ENCODE measurements around the gene AGPAT2. TPM values are rescaled to one million over a fixed set of nuclear protein-coding genes. Genes with fewer than 3 reads are reported as not detected.
A peak's percentile ranks its signal among the peaks of the same experiment; 100 is the strongest.

The AGPAT2 gene
- total RNA-seq, 2 donors from 2014 or later, result 154 TPM

GRCh38 chr9:136626740-136627642 is 60.3 kb downstream of the AGPAT2 start:
- intact Hi-C loops (cut with DNase I), result loop anchor here (10.0 kb wide), 2 partner anchors 52 to 82 kb away; partner anchors contain the start of gene NOTCH1 (in 1 of the 2)
- DNase-seq, result no peak
- no peak for ATAC-seq

DNA sequence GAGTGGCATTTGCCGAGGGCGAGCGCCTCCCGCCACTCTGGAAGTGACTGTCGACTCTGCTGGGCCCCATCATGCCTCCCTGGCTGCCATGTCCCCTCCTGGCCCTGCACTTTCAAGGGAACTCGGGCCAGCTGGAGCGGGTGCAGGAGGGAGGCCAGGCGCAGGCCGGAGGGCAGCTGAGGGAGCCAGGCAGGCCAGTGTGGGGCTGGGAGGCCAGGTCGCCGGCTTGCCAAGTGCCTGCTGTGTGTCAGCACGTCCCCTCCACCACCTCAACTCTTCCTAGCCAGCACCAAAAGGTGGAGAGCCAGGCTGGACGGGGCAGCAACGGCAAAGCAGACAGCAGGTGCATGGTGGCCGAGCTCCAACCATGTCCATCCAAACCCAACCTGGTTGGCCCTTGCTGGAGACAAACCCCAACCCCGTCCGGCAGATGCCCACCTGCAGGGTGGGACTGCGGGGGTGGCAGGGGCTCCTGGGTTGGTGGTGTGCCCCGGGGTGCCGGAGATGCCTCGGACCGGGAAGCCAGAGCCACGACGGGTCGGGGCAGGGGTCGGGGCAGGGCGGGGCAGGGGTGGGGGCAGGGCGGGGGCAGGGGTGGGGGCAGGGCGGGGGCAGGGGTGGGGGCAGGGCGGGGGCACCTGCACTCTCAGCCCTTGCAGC is 61.1 kb downstream of the AGPAT2 start:
- intact Hi-C loops (cut with DNase I), result loop anchor here (10.0 kb wide), 2 partner anchors 51 to 81 kb away; partner anchors contain the start of gene NOTCH1 (in 1 of the 2)
- ATAC-seq, result peak; percentile 2 to 23
- DNase-seq, result peak; percentile 27

DNA sequence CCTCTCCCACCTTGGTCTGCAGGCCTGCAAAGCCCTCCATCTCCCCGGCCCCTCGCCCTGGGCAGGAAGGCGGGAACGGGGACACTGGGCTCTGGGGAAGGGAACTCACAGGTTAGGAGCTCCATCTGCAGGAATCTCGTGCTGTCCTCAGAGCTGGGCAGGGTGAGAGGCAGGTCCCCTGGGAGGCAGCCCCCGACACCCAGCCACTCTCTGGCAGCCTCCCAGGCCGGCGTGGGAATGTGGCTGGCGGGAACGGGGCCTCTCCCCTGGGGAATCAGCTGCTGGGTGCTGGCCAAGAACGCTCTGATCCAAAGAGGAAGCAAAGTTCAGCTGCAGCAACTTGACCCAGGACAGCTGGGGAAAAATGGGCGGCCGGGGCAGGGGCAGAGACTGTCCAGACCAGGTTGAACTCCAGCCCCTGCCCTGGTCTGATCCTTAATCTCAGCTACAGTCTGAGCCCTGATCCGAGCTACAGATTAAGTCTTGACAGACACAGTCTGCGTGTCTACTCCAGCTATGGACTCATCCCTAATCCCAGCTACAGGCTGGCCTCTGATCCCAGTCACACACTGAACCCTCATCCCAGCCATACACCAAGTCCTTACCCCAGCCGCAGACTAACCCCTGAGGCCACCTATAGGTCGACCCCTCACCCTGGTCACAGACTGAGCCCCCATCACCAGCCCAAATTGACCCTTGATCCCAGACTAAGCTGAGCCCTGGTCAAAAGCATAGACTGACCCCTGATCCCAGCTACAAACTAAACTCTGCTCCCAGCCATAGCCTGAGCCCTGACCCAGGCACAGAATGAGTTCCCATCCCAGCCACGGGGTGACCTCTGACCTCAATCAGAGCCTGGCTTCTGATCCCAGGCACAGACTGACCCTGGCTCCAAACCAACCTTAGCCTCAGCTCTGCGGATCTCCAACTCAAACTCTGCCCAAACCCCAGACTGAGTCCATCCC is 61.9 kb downstream of the AGPAT2 start:
- intact Hi-C loops (cut with DNase I), result loop anchor here (1.0 to 10.0 kb wide), 3 partner anchors 51 to 137 kb away; partner anchors contain the start of gene NOTCH1 (in 1 of the 2)
- ATAC-seq (peak; percentile 72 to 83), DNase-seq (peak; percentile 88)

DNA sequence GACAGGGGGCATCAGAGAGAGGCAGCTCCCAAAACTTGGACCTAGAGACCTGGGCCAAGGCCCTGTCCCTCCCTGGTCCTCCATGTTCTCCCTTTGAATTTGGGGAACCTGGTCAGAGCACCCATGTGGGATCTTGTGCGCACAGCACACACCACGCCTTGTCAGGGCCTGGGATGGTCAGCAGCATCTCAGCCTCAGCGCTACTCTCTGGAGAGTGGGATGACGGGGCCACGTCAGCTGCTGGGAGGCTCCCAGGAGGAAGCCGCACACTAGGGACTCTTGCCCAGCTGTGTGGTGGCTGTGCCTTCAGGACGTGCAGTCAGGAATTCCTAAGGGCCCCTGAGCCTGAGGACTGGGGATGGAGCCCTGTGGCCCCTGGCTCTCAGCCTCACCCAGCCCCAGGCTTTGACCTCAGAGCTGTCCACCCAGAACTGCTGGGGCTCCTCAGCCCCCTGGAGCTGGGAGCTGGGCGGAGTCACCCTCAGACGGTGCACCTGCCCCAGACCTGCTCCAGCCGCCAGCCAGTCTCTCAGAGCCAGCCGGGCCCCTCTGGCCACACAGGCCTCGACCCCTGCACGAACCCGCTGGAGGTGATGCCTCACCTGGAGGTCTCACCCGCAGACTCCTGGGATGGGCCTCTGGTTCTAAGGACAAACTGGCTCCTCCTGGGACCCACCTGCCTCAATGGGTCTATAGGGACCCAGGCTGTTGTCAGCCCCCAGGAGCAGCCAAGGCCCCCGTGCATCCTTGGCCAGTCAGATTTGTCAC is 62.9 kb downstream of the AGPAT2 start:
- intact Hi-C loops (cut with DNase I), result loop anchor here (10.0 kb wide), 2 partner anchors 50 to 80 kb away; partner anchors contain the start of gene NOTCH1 (in 1 of the 2)
- ATAC-seq (no peak), DNase-seq (peak; percentile 27)

DNA sequence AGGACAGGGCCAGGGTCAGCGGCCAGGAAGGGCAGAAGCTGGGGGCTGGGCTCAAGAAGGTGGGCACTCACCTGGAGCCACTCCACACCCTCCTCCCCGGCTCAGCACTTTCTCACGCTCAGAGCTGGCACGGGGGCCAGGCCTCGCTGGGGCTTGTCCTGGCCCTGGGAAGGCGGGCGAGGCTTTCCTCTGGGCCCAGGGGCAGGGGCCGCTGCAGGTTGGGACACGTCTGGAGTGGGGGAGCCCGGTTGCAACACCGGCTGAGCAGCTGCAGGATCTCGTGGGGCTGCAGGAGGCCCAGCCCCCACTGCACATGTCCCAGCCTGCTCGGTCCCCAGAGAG is 63.4 kb downstream of the AGPAT2 start:
- peak; percentile 26 for DNase-seq
- intact Hi-C loops (cut with DNase I), result loop anchor here (10.0 kb wide), 2 partner anchors 49 to 79 kb away; partner anchors contain the start of gene NOTCH1 (in 1 of the 2)
- no peak for ATAC-seq

Small RNA genes within 50 kb of the gene (microRNA-seq; reads per million reads assigned to microRNA genes)
- gene MIR126, result 210,002 to 218,916 reads per million in 2 donors

Other genes starting within 250 kb of the AGPAT2 start
- gene INPP5E, start 247.6 kb downstream of the AGPAT2 start, total RNA-seq, result 10 to 100 TPM in 1 of 2 donors, 1 to 10 TPM in 1; 9.5 to 10.1 TPM
- 10 to 100 TPM; 27.4 to 40.8 TPM for gene SEC16A, start 204.4 kb downstream of the AGPAT2 start, total RNA-seq
- 10 to 100 TPM; 22.7 to 36.0 TPM for gene NOTCH1, start 141.4 kb downstream of the AGPAT2 start, total RNA-seq
- gene EGFL7, start 24.5 kb downstream of the AGPAT2 start, total RNA-seq, result 100 to 1,000 TPM in 1 of 2 donors, 10 to 100 TPM in 1; 86.6 to 138 TPM
- 10 to 100 TPM; 23.2 to 35.2 TPM for gene DIPK1B, start 25.1 kb upstream of the AGPAT2 start, total RNA-seq
- gene LCN10, start 55.5 kb upstream of the AGPAT2 start, total RNA-seq, result 10 to 100 TPM in 1 of 2 donors, 1 to 10 TPM in 1; 9.3 to 20.1 TPM
- 10 to 100 TPM; 18.2 to 51.8 TPM for gene LCN6, start 61.1 kb upstream of the AGPAT2 start, total RNA-seq
- not detected for gene LCN8, start 70.8 kb upstream of the AGPAT2 start, total RNA-seq
- gene LCN15, start 77.1 kb upstream of the AGPAT2 start, total RNA-seq, result 1 to 10 TPM in 1 of 2 donors, under 1 TPM in 1; 0.41 to 1.1 TPM
- 10 to 100 TPM; 81.1 to 85.7 TPM for gene TMEM141, start 103.9 kb upstream of the AGPAT2 start, total RNA-seq
- 1 to 10 TPM; 1.1 to 1.6 TPM for gene CCDC183, start 108.9 kb upstream of the AGPAT2 start, total RNA-seq
- gene RABL6, start 120.5 kb upstream of the AGPAT2 start, total RNA-seq, result 10 to 100 TPM; 61.6 to 71.4 TPM
- 1 to 10 TPM; 5.0 to 9.6 TPM for gene AJM1, start 155.0 kb upstream of the AGPAT2 start, total RNA-seq
- 100 to 1,000 TPM; 184 to 189 TPM for gene PHPT1, start 162.0 kb upstream of the AGPAT2 start, total RNA-seq
- gene MAMDC4, start 164.9 kb upstream of the AGPAT2 start, total RNA-seq, result 1 to 10 TPM; 3.7 to 8.4 TPM
- 100 to 1,000 TPM; 296 to 304 TPM for gene EDF1, start 178.9 kb upstream of the AGPAT2 start, total RNA-seq
- 10 to 100 TPM in 1 of 2 donors, 1 to 10 TPM in 1; 8.8 to 11.8 TPM for gene TRAF2, start 199.1 kb upstream of the AGPAT2 start, total RNA-seq

All from left cardiac atrium (tissue), 4 donors.